HG03175 (cell line): ENCODE data around the gene KRTAP24-1.

ENCODE experiments used
- ATAC-seq: cut with Tn5 transposase; IDR thresholded peaks from one replicate; pipeline ENCODE4 v1.9.1; 2021; ENCODE audit warnings: mild to moderate bottlenecking, moderate library complexity; ENCODE audit not compliant: unreplicated experiment

The KRTAP24-1 gene, protein sequence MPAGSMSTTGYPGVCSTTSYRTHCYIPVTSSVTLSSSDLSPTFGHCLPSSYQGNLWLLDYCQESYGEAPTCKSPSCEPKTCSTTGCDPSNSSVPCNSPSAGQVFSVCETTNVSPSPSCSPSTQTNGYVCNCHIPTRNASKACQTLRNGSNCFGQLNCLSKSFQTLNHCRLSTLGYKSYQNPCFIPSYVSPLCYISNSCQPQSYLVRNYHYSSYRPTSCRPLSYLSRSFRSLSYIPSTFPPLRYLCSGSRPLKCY

DNA sequence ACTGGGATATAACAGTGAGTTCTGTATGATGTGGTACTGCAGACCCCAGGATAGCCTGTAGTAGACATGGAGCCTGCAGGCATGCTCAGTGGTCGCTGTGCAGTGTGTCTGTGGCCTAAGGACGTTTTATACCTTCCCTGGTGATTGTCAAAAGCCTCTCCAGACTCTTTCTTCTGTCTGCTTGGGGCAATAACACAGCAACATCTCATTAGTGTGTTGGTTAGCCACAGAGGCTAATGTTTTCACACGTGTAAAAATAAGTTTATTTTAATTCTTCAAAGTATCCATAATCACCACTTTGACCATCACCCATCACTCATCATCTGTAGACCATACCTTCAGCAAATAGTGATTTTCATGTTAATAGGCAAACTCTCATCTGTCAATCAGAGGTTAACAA lies at the start of gene KRTAP24-1:
Gene KRTAP24-1, minus strand, starts transcription at position 101 of the 400 bp plus-strand sequence. Its CDS starts 18 bp downstream, at position 83.
- no peak for ATAC-seq

DNA sequence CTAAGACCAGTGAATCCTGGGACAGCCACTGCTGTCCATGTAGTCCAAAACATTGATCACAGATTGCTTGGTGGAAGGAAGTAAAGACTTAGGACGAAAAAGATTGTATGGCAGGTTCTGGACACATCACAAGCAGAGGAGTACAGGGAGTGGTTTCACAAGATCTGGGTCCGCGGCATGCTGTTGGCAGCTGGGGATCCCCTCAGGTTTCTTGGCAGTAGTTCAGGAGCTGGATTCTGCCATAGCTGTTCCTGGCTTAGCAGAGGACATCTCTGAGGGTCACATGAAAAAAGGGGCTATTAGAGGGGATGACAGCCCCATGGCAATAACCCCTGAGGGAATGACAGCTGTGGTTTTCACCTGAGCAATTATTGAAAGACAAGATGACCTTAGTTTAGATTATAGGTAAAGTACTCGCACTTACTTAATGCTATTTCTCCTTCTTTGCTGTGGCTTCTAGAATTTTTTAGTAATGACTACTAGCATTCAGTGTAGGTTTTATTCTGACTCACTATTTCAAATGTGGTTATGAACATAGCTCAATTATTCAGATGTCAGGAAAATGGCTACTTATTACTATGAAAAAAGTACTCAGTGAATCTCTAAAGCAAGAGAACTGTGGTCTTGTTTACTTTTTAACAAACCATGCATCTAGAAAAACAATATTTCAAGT lies 46.6 kb upstream of the KRTAP24-1 start:
- no peak for ATAC-seq

DNA sequence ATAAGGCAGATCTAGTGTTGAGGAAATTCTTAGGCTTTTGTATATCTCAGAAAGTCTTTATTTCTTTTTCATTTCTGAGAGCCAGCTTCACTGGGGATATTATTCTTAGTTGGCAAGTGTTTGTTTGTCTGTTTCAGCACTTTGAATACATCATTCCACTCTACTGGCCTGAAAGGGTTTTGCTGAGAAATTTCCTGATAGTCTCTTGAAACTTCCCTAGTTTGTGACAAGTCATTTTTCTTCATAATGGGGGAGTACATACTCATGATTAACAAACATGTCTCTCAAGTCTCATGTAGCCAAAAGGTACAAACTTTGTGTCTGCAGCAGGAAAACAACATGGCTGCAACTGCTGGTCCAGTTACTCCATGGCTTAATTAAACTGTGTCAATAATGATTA lies 43.6 kb upstream of the KRTAP24-1 start:
- ATAC-seq: no peak

DNA sequence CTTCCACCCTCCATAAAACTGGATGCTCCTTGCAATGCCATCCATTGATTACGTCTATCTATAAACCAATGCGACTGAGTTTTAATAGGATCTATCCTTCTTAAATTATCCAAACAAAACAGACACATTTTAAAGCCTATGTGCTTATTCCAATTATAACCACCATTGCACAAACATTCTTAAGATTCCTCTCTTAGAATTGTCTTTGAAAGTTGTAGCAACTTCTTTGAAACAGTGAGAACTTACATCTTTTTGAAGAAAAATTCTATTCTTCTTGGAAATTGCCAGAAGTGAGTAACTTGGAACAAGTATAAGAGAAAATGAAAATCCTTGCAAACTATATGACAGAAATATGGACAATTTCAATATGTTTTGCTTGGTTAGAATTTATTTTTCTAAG lies 37.5 kb upstream of the KRTAP24-1 start, which contains the start of gene KRTAP26-1:
Gene KRTAP26-1, minus strand, starts transcription at position 101 of the 400 bp plus-strand sequence. CDS start 280 bp downstream, outside the sequence.
- no peak for ATAC-seq

DNA sequence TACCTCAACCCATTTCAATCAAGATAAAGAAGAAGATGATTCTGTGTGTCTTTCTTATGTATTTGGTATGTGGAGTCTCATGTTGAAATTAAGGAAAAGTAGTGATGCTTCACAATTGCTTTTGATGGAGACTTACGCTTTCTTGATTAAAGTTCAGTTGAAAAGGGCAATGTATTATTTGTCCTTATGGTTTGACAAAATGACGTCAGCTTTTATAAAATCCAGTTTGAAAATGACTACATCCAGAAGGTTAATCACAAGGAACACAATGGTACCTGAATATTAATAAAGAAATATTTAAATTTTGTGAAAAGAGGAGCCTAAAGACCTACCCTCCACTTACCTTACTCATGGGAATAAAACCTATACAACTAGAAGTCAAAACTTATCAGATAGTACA lies 33.0 kb upstream of the KRTAP24-1 start:
- ATAC-seq: no peak

DNA sequence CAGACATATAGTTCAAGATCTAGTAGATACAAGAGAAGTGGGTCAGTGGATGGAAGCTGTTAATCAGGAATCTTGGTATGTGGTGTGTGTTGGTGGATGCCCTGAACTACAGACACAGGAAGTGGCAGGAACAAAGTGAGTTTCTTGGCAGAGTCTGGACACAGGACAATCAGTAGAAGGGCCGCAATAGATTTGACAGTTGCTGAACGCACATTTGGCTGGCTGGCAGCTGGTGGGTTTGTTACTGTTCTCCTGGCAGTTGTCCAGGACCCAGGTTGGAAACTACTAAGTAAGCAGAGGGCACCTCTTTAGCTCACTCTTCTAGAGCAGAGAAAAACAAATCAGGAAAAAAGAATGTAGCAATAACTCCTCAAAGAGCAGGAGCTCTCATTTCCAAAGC lies 24.1 kb upstream of the KRTAP24-1 start:
- no peak for ATAC-seq

DNA sequence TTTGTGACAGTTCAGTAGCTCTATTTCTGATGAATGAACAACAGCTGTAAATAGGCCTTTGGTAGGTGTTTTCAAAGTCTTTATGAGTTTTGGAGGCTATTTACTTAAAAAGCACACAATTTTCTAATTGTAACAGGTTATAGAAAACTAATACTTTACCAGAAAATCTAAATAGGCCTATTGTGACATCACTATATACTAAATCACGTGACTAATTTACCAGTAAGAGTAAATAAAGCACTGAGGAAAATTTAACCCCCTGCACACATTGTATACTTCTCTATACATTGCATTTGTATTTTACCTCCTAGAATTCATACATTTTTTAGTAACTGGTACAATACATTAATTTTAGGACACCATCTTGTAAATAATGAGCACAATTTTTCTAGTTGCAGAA lies 22.4 kb upstream of the KRTAP24-1 start:
- ATAC-seq: no peak

DNA sequence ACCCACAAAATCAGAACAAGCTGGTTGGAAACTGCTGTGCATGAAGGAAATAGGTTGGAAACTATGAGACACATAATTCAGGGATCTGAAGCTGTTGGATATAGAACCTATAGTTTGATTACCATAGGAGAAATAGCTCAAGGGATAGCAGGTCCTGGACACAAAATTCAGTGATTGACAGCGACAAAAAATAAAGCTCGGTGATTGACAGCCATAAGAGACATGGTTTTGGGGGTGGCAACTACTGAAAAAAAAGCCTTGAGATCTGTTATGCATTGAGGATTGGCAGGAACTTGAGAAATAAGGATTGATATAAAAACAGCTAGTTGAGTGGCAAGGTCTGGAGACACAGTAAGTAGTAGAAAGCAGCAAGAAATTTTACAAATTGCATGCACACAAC lies 6.5 kb upstream of the KRTAP24-1 start, which contains the start of gene KRTAP25-1:
Gene KRTAP25-1, minus strand, starts transcription at position 300 of the 400 bp plus-strand sequence. Its CDS starts 24 bp downstream, at position 276.
- ATAC-seq: no peak

DNA sequence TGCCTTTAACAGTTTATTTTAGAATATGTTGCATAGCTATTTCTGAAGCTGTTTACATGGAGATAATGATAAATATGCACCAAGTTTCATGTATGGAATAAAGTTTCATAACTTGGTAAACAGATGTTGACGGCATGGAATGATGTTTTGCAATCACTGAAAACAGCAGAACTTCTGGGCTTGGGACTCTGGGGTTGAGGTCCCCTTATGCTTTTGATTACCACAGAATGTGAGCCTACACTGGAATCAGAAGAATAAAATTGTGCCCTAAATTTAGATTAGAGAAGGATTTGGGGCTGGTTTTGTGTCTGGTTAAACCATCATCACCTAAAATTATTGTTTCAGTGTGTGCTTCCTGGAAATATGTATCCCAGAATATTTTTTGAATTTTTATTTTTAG lies 11.1 kb downstream of the KRTAP24-1 start:
- no peak for ATAC-seq

DNA sequence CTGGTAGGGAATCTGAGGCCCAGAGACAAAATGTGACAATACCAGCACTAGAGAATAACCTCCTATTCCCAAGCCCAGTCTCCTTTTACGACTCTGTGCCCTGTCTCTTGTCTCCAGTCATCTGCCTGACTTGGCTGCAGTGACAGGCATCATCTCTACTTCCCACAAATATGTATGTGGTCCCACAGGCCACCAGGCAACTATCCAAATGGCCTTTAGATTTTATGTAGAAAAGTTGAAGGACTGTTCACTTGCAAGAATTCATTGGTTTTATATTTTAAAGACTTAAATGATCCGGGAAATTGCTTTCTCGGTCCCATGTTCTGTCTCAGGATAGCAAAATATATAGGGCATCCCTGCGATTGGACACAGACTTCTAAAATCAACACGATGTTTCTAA lies 11.6 kb downstream of the KRTAP24-1 start:
- ATAC-seq: no peak

DNA sequence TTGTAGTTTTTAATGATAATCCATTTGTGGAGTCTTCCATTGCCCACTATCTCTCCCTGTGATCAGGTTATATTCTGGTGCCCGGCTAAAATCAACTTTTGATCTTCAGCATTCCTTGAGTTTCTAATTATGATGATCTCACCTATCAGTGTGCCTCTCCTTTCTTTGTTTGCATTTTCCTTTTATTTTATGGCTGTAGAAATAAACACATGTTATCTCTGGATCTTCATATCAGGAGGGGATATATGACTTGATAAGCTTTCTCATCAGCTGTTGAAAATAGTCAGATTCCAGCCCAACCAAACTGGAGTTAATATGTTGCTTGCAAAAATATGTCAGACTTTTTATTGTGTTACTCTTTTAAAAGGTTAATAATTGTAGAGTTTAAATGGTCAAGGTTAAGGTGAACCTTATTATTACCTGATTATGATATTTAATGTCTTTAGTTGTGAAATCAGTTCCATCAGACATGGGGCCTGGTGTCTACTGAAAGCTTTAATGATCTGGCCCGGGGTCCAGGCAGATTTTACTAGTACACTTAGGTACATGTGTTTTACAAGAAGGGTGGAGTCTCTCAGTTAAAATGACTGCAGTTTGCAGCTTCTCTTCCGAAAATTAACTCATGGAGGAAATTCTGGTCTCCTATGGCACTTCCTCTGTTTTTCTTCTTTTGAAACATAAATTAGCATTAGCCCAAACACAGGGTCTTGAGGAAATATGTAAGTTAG lies 12.8 kb downstream of the KRTAP24-1 start:
- ATAC-seq: no peak

DNA sequence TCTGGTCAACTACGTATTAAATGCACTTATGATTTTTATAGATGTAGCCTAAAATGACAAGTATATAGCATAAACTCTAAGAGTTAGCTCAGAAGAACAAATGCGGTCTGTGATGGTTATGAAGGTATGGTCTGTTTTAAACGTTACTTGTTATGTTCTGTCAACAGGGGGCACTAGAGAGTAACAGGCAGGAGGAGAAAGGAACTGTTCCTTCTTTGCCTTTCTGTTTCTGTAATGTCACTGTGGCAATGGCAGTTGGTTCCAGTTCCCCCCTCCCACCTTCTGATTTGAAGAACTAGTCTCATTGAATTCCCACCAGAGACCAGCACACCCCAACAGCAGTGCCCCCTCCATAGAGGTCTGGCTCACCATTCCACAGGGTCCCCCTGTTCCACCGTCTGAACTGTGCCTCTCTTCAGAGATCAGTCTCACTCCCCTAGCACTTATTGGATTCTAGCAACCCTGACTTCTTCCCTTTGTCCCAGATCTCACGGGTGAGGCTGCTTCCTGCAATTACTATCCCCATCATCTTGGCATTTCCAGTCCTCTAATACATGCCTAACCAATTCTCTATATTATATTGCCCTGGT lies 14.0 kb downstream of the KRTAP24-1 start:
- no peak for ATAC-seq

DNA sequence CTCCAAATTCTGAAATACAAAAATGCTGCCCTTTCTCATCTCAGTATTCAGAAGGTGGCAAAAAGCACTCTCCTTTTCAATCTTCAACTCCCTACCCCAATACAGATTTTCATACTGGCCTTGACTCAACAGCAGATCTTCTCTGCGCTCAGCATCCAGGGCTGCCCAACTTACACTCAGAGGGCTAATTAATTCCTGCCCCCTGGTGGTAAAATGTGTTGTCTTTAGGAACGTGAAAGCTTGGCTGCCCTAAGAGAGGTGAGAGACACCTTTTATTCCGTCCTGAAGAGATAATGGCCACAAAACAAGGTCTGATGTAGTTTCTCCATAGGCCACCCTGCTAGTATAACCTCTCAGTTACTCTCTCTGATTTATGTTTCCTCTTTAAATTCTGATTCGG lies 25.0 kb downstream of the KRTAP24-1 start:
- ATAC-seq: no peak

DNA sequence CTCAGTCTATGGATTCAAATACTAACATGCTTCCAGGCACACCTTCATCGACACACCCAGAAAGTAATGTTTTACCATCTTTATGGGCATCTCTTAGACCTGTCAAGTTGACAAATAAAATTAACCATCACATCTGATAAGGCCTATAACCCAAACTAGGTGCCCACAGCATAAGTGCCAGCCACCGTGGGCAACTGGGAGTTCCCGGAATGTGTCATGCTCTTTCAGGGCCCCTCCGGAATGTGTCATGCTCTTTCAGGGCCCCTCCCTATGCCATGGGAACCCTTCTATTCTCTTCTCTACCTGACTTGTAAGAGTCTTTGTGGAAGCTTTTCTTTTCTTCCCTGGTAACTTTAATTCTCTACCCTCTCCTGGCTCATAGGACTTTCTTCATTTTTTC lies 26.6 kb downstream of the KRTAP24-1 start:
- ATAC-seq: no peak

DNA sequence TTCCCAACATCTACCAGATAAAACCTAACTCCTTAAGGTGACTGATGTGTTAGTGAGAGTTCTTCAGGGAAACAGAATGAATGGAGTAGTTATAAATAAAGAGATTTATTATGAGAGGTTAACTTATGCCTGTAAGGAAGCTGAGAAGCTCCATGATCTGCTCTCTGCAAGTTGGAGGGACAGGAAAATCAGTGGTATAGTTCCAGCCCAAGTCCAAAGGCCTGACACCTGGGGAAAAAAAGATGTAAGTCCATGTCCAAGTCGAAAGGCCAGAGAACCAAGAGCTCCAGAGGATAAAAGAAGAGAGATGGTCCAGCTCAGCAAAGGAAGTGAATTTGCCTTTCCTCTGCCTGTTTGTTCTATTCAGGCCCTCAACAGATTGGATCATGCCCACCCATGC lies 27.1 kb downstream of the KRTAP24-1 start:
- no peak for ATAC-seq

DNA sequence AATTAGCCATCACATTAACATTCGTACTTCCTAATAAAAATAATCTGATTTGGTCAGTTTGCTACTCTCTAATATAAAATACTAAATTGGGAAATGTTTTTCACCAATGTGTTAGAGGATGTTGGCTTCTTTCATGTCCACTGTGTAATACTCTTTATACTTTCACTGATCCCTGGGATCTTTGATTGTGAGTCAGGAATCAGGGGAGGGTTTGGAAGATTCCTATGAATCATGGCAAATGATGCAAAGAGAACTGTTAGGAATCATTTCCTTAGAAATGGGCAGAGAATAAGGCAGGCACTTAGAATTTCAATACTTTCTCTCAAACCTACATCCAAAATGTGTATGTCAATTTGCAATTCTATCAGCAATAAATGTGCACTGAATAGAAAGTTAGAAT lies 31.0 kb downstream of the KRTAP24-1 start:
- no peak for ATAC-seq

DNA sequence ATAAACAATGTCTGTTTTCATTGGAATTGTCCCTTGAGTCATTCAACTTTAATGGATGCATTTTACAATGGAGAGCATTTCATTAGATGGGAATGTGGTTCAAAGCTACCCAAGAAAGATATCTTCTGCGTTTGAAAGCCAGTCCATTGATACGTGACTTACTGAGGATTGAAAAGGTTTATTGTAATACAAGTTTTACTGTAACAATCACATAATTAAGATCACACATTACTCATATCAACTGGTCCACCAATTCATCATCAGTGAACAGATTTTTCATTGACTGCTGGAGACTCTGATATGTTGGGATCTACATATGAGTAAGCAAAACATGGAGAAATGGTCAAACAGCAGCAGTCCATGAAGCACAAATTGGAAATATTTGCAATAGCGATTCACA lies 32.8 kb downstream of the KRTAP24-1 start:
- ATAC-seq: no peak

DNA sequence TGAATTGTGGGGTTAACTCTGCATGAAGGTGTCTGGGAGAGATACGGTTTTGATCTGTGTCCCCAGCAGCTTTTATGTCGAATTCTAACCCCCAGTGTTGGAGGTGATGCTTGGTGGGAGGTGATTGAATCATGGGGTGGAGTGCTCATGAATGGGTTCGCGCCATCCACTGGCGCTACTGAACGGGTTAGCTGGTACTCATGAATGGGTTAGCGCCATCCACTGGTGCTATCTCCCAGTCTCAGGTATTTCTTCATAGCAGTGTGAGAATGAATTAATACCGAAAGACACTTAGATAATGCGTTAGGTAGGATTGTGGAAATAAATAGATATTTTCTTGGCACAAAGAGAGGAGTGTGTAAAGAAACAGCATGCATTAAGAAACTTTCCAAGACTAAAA lies 33.9 kb downstream of the KRTAP24-1 start:
- no peak for ATAC-seq

DNA sequence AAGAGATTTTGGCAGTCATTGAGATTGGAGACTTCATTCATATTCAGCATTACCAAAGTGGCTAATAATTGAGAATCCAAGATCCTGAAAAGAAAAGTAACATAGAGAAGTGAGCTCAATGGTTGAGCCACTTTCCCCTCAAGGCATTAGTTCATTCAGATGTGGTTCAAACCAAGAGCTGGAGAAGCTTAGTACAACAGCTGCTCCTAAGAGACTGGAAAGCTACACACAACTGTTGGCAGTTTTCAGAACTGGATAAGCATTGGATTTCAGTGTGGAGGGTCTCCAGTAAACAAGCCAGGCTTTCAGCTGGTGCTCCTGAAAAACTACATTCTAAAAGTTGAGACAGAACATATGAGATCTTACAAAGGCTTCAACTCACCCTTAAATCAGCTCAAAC lies 37.7 kb downstream of the KRTAP24-1 start:
- no peak for ATAC-seq

DNA sequence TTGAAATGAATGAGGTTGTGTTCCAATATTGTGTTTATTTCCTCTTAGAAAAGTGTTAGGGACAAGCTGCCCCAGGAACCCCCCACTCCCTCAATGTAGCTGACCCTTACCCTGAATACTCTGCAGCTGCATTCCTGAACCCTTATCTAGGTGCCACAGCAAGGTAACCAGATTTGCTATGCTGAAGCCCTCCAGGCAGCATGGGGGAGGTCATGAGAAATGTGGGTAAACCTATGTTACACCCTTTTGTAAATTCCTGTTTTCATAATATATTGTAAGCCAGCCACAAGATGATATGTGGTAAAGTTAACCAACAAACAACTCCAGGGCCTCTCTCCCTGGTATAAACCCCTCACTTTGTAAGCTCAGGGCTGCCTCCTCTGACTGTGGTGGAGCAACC lies 39.1 kb downstream of the KRTAP24-1 start:
- no peak for ATAC-seq

DNA sequence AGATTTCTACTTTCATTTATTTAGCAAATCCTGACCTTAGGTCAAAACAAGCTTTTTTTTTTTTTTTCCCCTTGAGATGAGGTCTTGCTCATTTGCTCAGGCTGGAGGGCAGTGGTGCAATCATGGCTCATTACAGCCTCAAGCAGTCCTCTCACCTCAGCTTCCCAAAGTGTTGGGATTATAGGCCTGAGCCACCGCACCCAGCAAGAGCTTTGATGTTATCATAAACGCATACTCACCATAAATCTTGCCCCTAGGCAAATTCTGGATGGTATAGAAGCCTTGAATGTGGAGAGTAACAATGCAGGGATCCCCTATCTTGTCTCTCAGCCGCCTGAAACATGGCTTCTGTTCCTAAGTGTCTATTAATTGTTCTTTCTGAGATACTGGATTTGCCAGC lies 42.1 kb downstream of the KRTAP24-1 start:
- no peak for ATAC-seq
